ENCODE data around the gene SERPINE3.

DNA sequence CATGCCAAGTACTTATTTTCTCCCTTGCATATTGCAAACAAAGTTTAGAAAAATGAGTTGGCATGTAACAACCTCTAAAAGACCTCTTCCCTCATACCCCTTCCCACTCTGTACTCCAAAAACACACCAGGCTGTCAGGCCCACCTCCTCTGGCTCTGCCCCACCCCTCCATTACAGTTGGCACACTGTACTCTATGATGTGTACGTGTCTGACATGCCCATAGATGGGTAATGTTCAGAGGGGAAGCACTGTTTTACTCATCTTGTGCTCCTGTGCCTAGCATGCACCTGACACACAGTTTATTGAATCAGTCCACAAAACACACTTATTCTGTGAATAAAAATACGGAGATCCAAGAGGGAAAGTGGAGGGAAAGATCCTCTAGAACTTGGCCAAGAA lies 45.6 kb downstream of the SERPINE3 start:
- TF ChIP-seq ZNF274 (IDR thresholded peaks at IDR 0.05; ENCODE audit: low read depth, low read length): no peak
- no peak for TF ChIP-seq SUZ12 (IDR thresholded peaks at IDR 0.05; ENCODE audit: extremely low read depth, insufficient read depth, insufficient read length)
- TF ChIP-seq YY1 (IDR thresholded peaks at IDR 0.05; ENCODE audit: insufficient read depth, insufficient read length): no peak
